GM12878 (cell line): Measurements from ENCODE around the gene HNRNPA2B1.

Experiments used
- EP300 ChIP-seq, 2 experiments: fragments of 150-350 bp in 1 of 2; IDR thresholded peaks; 2 replicates each; pipeline ENCODE4 v1.6.1; 2011 to 2012; ENCODE audit warnings: low read depth in 2 of 2, low read length in 2 of 2, borderline replicate concordance in 1 of 2, improper control_type of control experiment in 1 of 2, inconsistent platforms in 1 of 2; ENCODE audit not compliant: control insufficient read depth in 1 of 2
- ETV6 ChIP-seq, 2 experiments: fragments of 450-650 bp in 1 of 2; IDR thresholded peaks in 1 of 2; conservative IDR thresholded peaks in 1 of 2; 2 replicates each; pipeline ENCODE4 v1.6.1; 2014; ENCODE audit warnings: antibody characterized with exemption in 1 of 2, borderline replicate concordance in 1 of 2, low read depth in 1 of 2, mild to moderate bottlenecking in 1 of 2, moderate library complexity in 1 of 2
- MYC ChIP-seq: IDR thresholded peaks from 2 replicates; pipeline ENCODE4 v1.6.1; 2011; ENCODE audit warnings: mild to moderate bottlenecking, low read length, moderate library complexity, inconsistent platforms; ENCODE audit not compliant: insufficient read depth, insufficient replicate concordance, insufficient read length, severe bottlenecking
- POLR2AphosphoS2 ChIP-seq: IDR thresholded peaks from 2 replicates; pipeline ENCODE4 v1.6.1; 2011; ENCODE audit warnings: low read depth, mild to moderate bottlenecking, low read length, improper control_type of control experiment, moderate library complexity
- SMARCA5 ChIP-seq: fragments of 450-650 bp; IDR thresholded peaks from 2 replicates; pipeline ENCODE4 v1.6.1; 2017; ENCODE audit warnings: mild to moderate bottlenecking
- TCF7 ChIP-seq: IDR thresholded peaks from 2 replicates; pipeline ENCODE4 v1.6.1; 2014; ENCODE audit warnings: antibody characterized with exemption, borderline replicate concordance
- TF ChIP-seq, protein P1 (sequence below): IDR thresholded peaks from 2 replicates; pipeline ENCODE4 v1.6.1; 2011; ENCODE audit warnings: borderline replicate concordance, low read depth, mild to moderate bottlenecking, moderate library complexity, mixed read lengths, low read length; ENCODE audit not compliant: insufficient read depth; ENCODE audit errors: extremely low read length
- TF ChIP-seq, protein P2 (sequence below), 3 experiments: IDR thresholded peaks in 2 of 3; conservative IDR thresholded peaks in 1 of 3; 2 replicates each; pipeline ENCODE4 v1.5.1; 2011; ENCODE audit warnings: low read depth in 3 of 3, low read length in 3 of 3, mild to moderate bottlenecking in 3 of 3, control low read depth in 2 of 3, moderate library complexity in 2 of 3, inconsistent platforms in 1 of 3, mixed read lengths in 1 of 3; ENCODE audit not compliant: control insufficient read depth in 2 of 3, insufficient read depth in 1 of 3; ENCODE audit errors: extremely low read depth in 1 of 3
- TF ChIP-seq, protein P3 (sequence below): IDR thresholded peaks from 2 replicates; pipeline ENCODE4 v1.6.1; 2011; ENCODE audit warnings: low read depth, mild to moderate bottlenecking, low read length, moderate library complexity, borderline replicate concordance; ENCODE audit errors: extremely low read depth

DNA sequence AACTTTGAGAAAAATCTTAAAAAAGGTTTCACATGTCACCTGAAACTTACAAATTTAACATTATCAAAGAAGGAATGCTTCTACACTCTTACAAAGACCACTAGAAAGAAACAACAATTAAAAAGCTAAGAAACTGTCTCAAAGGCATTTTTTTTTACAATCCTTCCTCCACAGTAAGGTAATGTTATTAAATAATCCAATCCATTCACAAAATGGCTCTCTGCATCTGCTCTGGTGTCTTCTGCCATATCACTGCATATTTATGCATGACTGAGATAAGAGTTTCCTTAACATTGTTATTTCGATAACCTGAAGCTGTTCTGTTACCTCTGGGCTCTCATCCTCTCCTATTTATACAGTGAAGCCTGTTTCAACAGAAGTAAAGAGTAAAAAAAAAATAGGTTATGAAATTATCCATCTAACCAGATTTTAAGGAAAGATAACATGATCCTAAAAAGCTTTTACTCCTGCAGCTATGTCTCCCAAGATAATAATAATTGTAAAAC lies 8.5 kb downstream of the HNRNPA2B1 start:
- TF ChIP-seq, protein P1, sequence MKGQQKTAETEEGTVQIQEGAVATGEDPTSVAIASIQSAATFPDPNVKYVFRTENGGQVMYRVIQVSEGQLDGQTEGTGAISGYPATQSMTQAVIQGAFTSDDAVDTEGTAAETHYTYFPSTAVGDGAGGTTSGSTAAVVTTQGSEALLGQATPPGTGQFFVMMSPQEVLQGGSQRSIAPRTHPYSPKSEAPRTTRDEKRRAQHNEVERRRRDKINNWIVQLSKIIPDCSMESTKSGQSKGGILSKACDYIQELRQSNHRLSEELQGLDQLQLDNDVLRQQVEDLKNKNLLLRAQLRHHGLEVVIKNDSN = no peak
- no peak for TF ChIP-seq MYC
- no peak for TF ChIP-seq ETV6 (conservative IDR thresholded peaks at IDR 0.05 in 1 of 2, IDR thresholded peaks at IDR 0.05 in 1 of 2; ENCODE audit: borderline replicate concordance in 1 of 2, low read depth in 1 of 2)
- no peak for TF ChIP-seq SMARCA5
- no peak for TF ChIP-seq EP300 (IDR thresholded peaks at IDR 0.05; ENCODE audit: borderline replicate concordance in 1 of 2, control insufficient read depth in 1 of 2, low read depth in 2 of 2, low read length in 2 of 2)
- TF ChIP-seq, protein P2, sequence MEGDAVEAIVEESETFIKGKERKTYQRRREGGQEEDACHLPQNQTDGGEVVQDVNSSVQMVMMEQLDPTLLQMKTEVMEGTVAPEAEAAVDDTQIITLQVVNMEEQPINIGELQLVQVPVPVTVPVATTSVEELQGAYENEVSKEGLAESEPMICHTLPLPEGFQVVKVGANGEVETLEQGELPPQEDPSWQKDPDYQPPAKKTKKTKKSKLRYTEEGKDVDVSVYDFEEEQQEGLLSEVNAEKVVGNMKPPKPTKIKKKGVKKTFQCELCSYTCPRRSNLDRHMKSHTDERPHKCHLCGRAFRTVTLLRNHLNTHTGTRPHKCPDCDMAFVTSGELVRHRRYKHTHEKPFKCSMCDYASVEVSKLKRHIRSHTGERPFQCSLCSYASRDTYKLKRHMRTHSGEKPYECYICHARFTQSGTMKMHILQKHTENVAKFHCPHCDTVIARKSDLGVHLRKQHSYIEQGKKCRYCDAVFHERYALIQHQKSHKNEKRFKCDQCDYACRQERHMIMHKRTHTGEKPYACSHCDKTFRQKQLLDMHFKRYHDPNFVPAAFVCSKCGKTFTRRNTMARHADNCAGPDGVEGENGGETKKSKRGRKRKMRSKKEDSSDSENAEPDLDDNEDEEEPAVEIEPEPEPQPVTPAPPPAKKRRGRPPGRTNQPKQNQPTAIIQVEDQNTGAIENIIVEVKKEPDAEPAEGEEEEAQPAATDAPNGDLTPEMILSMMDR (IDR thresholded peaks at IDR 0.05 in 2 of 3, conservative IDR thresholded peaks at IDR 0.05 in 1 of 3; ENCODE audit: control insufficient read depth in 2 of 3, extremely low read depth in 1 of 3, insufficient read depth in 1 of 3, low read depth in 3 of 3, low read length in 3 of 3) = no peak
- no peak for TF ChIP-seq TCF7
- TF ChIP-seq, protein P3, sequence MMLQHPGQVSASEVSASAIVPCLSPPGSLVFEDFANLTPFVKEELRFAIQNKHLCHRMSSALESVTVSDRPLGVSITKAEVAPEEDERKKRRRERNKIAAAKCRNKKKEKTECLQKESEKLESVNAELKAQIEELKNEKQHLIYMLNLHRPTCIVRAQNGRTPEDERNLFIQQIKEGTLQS = no peak
- TF ChIP-seq POLR2AphosphoS2 = no peak
